Nephron progenitor cell (in vitro differentiated cells): Measurements from ENCODE around the gene TNS1.

ENCODE experiments used
- DNase-seq: peaks from one replicate; pipeline ENCODE4 v3.0.0; 2021
- H3K27ac Mint-ChIP-seq: 2 replicates; pipeline ENCODE4 v1.8.0; 2021; ENCODE audit warnings: mild to moderate bottlenecking, moderate library complexity, mixed read lengths
- H3K27me3 Mint-ChIP-seq: 2 replicates; pipeline ENCODE4 v1.8.0; 2021; ENCODE audit warnings: mild to moderate bottlenecking, low read depth, mixed read lengths; ENCODE audit not compliant: poor library complexity
- H3K36me3 Mint-ChIP-seq: 2 replicates; pipeline ENCODE4 v1.8.0; 2021; ENCODE audit warnings: low read depth, mixed read lengths
- H3K4me1 Mint-ChIP-seq: 2 replicates; pipeline ENCODE4 v1.8.0; 2021; ENCODE audit warnings: mixed read lengths
- H3K4me3 Mint-ChIP-seq: 2 replicates; pipeline ENCODE4 v1.8.0; 2021; ENCODE audit warnings: mild to moderate bottlenecking, moderate library complexity, mixed read lengths
- H3K9me3 Mint-ChIP-seq: 2 replicates; pipeline ENCODE4 v1.8.0; 2021; ENCODE audit warnings: mild to moderate bottlenecking, moderate library complexity, mixed read lengths
- TF ChIP-seq, protein P1 (sequence below): fragments of 200-600 bp; sonication (generic); IDR thresholded peaks from 2 replicates; pipeline ENCODE4 v1.5.0; 2021; ENCODE audit warnings: antibody characterized with exemption

Gene TNS1

GRCh38 chr2:218031771-218032257 lies 29.0 kb upstream of the TNS1 start:
- no peaks in the 10 kb centered on the region for H3K36me3 Mint-ChIP-seq
- H3K4me1 Mint-ChIP-seq = peaks cover 15% of the 10 kb centered on the region
- H3K9me3 Mint-ChIP-seq = no peaks in the 10 kb centered on the region
- no peak for DNase-seq
- no peak overlapping the region for H3K4me3 Mint-ChIP-seq
- H3K27ac Mint-ChIP-seq = no peak overlapping the region
- TF ChIP-seq, protein P1, sequence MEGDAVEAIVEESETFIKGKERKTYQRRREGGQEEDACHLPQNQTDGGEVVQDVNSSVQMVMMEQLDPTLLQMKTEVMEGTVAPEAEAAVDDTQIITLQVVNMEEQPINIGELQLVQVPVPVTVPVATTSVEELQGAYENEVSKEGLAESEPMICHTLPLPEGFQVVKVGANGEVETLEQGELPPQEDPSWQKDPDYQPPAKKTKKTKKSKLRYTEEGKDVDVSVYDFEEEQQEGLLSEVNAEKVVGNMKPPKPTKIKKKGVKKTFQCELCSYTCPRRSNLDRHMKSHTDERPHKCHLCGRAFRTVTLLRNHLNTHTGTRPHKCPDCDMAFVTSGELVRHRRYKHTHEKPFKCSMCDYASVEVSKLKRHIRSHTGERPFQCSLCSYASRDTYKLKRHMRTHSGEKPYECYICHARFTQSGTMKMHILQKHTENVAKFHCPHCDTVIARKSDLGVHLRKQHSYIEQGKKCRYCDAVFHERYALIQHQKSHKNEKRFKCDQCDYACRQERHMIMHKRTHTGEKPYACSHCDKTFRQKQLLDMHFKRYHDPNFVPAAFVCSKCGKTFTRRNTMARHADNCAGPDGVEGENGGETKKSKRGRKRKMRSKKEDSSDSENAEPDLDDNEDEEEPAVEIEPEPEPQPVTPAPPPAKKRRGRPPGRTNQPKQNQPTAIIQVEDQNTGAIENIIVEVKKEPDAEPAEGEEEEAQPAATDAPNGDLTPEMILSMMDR = no peak
- H3K27me3 Mint-ChIP-seq = peaks cover 45% of the 10 kb centered on the region

DNA sequence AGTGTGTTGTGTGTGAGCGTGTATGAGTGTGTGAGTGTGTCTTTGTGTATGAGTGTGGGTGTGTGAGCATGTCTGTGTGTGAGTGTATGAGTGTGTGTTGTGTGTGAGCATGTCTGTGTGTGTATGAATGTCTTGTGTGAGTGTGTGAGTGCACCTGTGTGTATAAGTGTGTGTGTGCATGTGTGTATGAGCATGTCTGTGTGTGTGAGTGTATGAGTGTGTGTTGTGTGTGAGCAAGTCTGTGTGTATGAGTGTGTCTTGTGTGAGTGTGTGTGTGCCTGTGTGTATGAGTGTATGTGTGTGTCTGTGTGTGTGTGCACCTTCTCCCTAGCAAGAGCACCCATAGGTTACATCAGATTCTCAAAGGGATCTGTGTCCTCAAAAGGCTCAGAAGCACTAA lies 28.5 kb upstream of the TNS1 start:
- DNase-seq = no peak
- no peaks in the 10 kb centered on the region for H3K9me3 Mint-ChIP-seq

DNA sequence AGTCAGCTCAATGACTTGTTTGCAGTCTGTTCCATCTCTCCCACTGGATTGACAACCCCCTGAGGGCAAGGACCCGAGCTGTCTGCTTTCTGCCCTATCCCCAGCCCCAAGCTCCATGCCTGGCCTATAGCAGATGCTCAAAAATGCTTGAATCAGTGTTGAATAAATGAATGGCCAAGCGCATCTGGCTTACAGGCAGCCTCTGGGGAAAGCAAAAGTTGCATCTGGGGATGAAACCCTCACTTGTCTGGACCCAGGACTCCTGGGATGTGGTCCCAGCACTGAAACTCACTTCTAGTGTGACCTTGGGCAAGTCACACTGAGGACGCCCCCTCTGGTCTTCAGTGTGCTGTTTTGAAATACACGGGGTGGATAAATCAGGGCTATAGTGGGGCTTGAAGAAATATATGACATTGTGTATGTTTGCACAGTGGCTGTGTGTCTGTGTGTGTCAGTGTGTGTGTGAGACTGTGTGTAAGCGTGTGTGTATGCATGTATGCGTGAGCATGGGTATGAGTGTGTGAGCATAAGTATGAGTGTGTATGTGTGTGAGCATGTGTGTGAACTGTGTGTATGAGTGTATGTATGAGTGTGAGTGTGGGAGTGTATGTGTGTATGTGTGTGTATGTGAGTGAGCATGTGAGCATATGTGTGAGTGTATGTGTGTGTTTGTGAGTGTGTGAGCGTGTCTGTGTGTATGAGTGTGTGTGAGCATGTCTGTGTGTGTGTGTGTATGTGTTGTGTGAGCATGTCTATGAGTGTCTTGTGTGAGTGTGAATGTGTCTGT lies 27.8 kb upstream of the TNS1 start:
- no peak for DNase-seq
- no peak overlapping the region for H3K4me3 Mint-ChIP-seq

More for the DNA sequence above, 28.5 kb upstream of the TNS1 start:
- Mint-ChIP-seq H3K27me3 (peaks cover 40% of the 10 kb centered on the region), H3K4me1 (peaks cover 18% of the 10 kb centered on the region), H3K36me3 (no peaks in the 10 kb centered on the region), H3K4me3 (no peak overlapping the region), H3K27ac (no peak overlapping the region)
- TF ChIP-seq, protein P1 = no peak

DNA sequence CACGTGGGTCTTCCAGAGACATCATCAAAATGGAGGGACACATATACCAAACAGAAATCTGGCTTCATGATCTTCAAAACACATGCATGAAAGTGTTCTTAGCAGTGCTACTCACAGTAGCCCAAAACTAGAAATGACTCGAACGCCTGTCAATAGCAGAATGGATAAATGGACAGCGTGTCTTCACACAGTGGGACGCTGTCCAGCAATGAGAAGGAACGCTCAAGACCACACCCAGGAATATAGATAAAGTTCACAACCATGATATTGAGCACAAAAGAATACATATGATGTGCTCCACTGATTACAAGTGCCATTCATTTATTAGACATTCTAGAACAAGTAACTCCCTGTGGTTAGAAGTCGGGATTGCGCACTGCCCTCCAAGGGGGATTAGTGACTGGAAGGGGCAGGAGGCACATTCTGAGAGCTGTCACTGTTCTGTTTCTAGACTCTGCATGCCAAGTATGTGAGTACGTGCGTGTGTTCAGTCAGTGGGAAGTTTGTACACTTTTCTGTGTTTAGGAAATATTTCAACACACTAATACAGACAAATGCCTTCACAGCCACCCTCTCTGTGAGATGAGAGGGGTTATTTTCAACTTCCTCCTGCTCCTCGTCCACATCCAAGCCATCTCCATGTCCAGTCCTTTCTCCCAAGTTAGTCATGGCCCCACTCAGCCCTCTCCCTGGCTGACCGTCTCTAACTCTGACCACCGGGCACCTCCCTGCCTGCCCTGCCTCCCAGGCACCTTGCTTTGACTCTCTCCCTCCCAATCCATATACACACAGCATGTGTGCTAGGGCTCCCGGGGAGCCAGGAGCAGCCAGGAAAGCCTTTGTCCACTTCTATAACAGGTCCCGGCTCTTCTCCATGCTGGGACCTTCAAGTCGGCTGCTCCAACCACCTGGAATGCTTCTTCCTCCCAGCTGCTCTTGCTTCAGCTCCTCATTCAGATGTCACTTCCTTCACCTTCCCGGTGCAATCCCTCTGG lies 26.9 kb upstream of the TNS1 start:
- Mint-ChIP-seq H3K9me3 (no peaks in the 10 kb centered on the region), H3K27me3 (peaks cover 26% of the 10 kb centered on the region), H3K4me3 (no peak overlapping the region), H3K4me1 (peaks cover 30% of the 10 kb centered on the region), H3K27ac (no peak overlapping the region), H3K36me3 (no peaks in the 10 kb centered on the region)
- DNase-seq = no peak
- TF ChIP-seq, protein P1 = no peak

More for the DNA sequence above, 27.8 kb upstream of the TNS1 start:
- no peak overlapping the region for H3K27ac Mint-ChIP-seq
- no peaks in the 10 kb centered on the region for H3K36me3 Mint-ChIP-seq
- peaks cover 35% of the 10 kb centered on the region for H3K27me3 Mint-ChIP-seq
- TF ChIP-seq, protein P1 = no peak
- H3K9me3 Mint-ChIP-seq = no peaks in the 10 kb centered on the region
- peaks cover 25% of the 10 kb centered on the region for H3K4me1 Mint-ChIP-seq

GRCh38 chr2:218028562-218029348 lies 26.0 kb upstream of the TNS1 start:
- Mint-ChIP-seq H3K4me1 (peaks cover 31% of the 10 kb centered on the region), H3K36me3 (no peaks in the 10 kb centered on the region), H3K27ac (no peak overlapping the region), H3K4me3 (no peak overlapping the region), H3K9me3 (no peaks in the 10 kb centered on the region), H3K27me3 (peaks cover 19% of the 10 kb centered on the region)
- TF ChIP-seq, protein P1 = no peak
- DNase-seq = no peak
